ENCODE data around the gene FAM167B. TPM values are rescaled to one million over a fixed set of nuclear protein-coding genes. Genes with fewer than 3 reads are reported as not detected.

FAM167B gene
- total and polyA plus RNA-seq, 2 of the 4 experiments (the other 2 are of a cell fraction), result 0.18 to 0.53 TPM

DNA sequence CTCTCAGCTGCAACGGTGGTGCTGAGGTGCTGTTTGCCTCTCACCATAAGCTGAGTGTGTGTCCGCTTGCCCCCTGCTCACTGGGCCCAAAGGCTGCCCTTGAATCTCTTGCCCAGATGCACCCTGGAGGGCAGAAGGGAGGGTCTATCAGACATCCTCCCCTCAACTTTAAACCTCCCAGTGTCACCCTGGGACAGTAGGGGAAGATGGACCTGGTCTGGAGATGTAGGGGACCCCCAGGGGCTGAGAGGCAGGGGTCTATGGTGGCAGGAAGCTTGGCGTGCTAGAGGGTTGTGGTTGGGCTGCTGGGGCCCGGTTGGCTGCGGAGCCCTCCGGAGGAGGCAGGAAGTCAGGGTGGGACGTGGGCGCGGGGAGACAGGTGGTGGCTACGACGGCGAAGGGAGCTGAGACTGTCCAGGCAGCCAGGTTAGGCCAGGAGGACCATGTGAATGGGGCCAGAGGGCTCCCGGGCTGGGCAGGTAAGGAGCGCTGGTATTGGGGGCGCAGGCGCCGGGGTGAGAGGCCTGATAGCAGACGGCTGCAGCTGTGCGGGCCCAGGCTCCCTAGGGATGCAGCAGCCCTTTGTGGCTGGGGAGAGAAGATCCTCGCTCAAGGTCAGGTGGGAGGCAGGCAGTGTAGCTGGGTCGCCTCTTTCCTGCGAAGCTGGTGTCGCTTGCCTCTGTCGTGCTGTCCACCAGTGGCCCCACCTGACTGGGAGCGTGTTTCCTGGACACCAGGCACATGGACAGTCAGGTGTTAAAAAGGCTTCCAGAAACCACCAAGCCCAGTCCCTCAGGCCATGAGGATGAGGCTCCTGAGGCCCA, 4.1 kb downstream of the FAM167B start, which contains the start of gene LCK (continued):
- TF ChIP-seq, protein P1, sequence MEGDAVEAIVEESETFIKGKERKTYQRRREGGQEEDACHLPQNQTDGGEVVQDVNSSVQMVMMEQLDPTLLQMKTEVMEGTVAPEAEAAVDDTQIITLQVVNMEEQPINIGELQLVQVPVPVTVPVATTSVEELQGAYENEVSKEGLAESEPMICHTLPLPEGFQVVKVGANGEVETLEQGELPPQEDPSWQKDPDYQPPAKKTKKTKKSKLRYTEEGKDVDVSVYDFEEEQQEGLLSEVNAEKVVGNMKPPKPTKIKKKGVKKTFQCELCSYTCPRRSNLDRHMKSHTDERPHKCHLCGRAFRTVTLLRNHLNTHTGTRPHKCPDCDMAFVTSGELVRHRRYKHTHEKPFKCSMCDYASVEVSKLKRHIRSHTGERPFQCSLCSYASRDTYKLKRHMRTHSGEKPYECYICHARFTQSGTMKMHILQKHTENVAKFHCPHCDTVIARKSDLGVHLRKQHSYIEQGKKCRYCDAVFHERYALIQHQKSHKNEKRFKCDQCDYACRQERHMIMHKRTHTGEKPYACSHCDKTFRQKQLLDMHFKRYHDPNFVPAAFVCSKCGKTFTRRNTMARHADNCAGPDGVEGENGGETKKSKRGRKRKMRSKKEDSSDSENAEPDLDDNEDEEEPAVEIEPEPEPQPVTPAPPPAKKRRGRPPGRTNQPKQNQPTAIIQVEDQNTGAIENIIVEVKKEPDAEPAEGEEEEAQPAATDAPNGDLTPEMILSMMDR (conservative IDR thresholded peaks at IDR 0.05; ENCODE audit: low read depth, low read length), result no peak
- TF ChIP-seq SMC3 (IDR thresholded peaks at IDR 0.05; ENCODE audit: low read depth, low read length), result no peak
- no peak for TF ChIP-seq RFX5 (IDR thresholded peaks at IDR 0.05; ENCODE audit: low read depth, low read length)
- no peak for TF ChIP-seq FOS (IDR thresholded peaks at IDR 0.05; ENCODE audit: low read depth, low read length)
- no peak for TF ChIP-seq MXI1 (IDR thresholded peaks at IDR 0.05; ENCODE audit: borderline replicate concordance, low read depth, low read length)
- no peak for TF ChIP-seq RCOR1 (IDR thresholded peaks at IDR 0.05; ENCODE audit: insufficient replicate concordance, low read length)

Data from IMR-90 (cell line).